Bronchial epithelial cell (primary cell): ENCODE results near the gene CFAP119. TPM values are rescaled to one million over a fixed set of nuclear protein-coding genes. Genes with fewer than 3 reads are reported as not detected.

ENCODE experiments used
- DNase-seq: peaks from one replicate; pipeline ENCODE4 v3.0.0-alpha.2; 2010; ENCODE audit warnings: low read depth
- FAIRE-seq: peaks from 2 replicates; lab custom pipeline; 2011; peaks lifted over from hg19 to GRCh38; lab: Jason Lieb, UNC
- H3K27me3 ChIP-seq: 2 replicates; pipeline ENCODE4 v1.5.1; 2011; ENCODE audit warnings: low read length; ENCODE audit not compliant: control insufficient read depth, insufficient read depth
- H3K36me3 ChIP-seq: 2 replicates; pipeline ENCODE4 v1.5.1; 2011; ENCODE audit warnings: low read length; ENCODE audit not compliant: control insufficient read depth, insufficient read depth
- H3K4me3 ChIP-seq: 2 replicates; pipeline ENCODE4 v1.5.1; 2011; ENCODE audit warnings: mild to moderate bottlenecking, low read depth, low read length, control low read depth
- CTCF ChIP-seq: IDR thresholded peaks from 2 replicates; pipeline ENCODE4 v1.5.1; 2011; ENCODE audit warnings: mild to moderate bottlenecking, moderate library complexity, low read length, control low read depth, inconsistent platforms; ENCODE audit not compliant: insufficient read depth, severe bottlenecking
- total RNA-seq: library from RNA; depleted of rRNA; stranded (reverse); fragments of >200 nt; gene quantifications from 2 replicates; pipeline ENCODE4 v1.2.1, GENCODE V29; 2014

The CFAP119 gene
- total RNA-seq, 1 donor from 2014 or later = 1.1 TPM

- FAIRE-seq (no peak), DNase-seq (no peak)
- Histone ChIP-seq H3K36me3 (peaks cover 52% of the 10 kb centered on the region), H3K4me3 (no peak overlapping the region), H3K27me3 (no peaks in the 10 kb centered on the region)
- TF ChIP-seq CTCF = no peak
Measured at GRCh38 chr16:30720694-30721093, 41.2 kb downstream of the CFAP119 start.

GRCh38 chr16:30720086-30720485 is 41.8 kb downstream of the CFAP119 start:
- H3K36me3 ChIP-seq = peaks cover 53% of the 10 kb centered on the region
- no peaks in the 10 kb centered on the region for H3K27me3 ChIP-seq
- FAIRE-seq (no peak), DNase-seq (no peak)
- no peak for TF ChIP-seq CTCF
- no peak overlapping the region for H3K4me3 ChIP-seq

- FAIRE-seq (no peak), DNase-seq (peak; percentile 75)
- no peak for TF ChIP-seq CTCF
- H3K4me3 ChIP-seq = no peak overlapping the region
- no peaks in the 10 kb centered on the region for H3K27me3 ChIP-seq
- peaks cover 40% of the 10 kb centered on the region for H3K36me3 ChIP-seq
Measured at GRCh38 chr16:30715750-30716445, 46.0 kb downstream of the CFAP119 start.

GRCh38 chr16:30711712-30712111 is 50.1 kb downstream of the CFAP119 start:
- H3K36me3 ChIP-seq = peaks cover 57% of the 10 kb centered on the region
- no peaks in the 10 kb centered on the region for H3K27me3 ChIP-seq
- DNase-seq (no peak), FAIRE-seq (peak; percentile 32)
- TF ChIP-seq CTCF = no peak
- H3K4me3 ChIP-seq = no peak overlapping the region

GRCh38 chr16:30710971-30711370 is 50.9 kb downstream of the CFAP119 start:
- FAIRE-seq (no peak), DNase-seq (no peak)
- no peaks in the 10 kb centered on the region for H3K27me3 ChIP-seq
- peaks cover 58% of the 10 kb centered on the region for H3K36me3 ChIP-seq
- TF ChIP-seq CTCF = no peak
- H3K4me3 ChIP-seq = no peak overlapping the region

Other genes with a start within 250 kb of the CFAP119 start
- 19.7 and 21.9 TPM in 2 replicates for gene ZNF768, start 235.5 kb downstream of the CFAP119 start, total RNA-seq
- gene ZNF747, start 227.2 kb downstream of the CFAP119 start, total RNA-seq = 4.4 and 6.1 TPM in 2 replicates
- gene ZNF764, start 203.7 kb downstream of the CFAP119 start, total RNA-seq = 2.4 and 2.6 TPM in 2 replicates
- gene ZNF688, start 190.3 kb downstream of the CFAP119 start, total RNA-seq = 4.5 and 12.7 TPM in 2 replicates
- 4.4 and 5.3 TPM in 2 replicates for gene ZNF785, start 176.4 kb downstream of the CFAP119 start, total RNA-seq
- 2.2 and 2.6 TPM in 2 replicates for gene ZNF689, start 151.7 kb downstream of the CFAP119 start, total RNA-seq
- 2.6 and 7.8 TPM in 2 replicates for gene PRR14, start 111.1 kb downstream of the CFAP119 start, total RNA-seq
- gene FBRS, start 103.6 kb downstream of the CFAP119 start, total RNA-seq = 7.9 and 13.8 TPM in 2 replicates
- 10.0 and 13.7 TPM in 2 replicates for gene SRCAP, start 62.9 kb downstream of the CFAP119 start, total RNA-seq
- 10.6 and 14.2 TPM in 2 replicates for gene PHKG2, start 13.6 kb downstream of the CFAP119 start, total RNA-seq
- gene RNF40, start 260 bp upstream of the CFAP119 start, total RNA-seq = 38.7 and 44.5 TPM in 2 replicates
- 4.2 and 5.0 TPM in 2 replicates for gene ZNF629, start 25.1 kb upstream of the CFAP119 start, total RNA-seq
- 24.7 and 50.1 TPM in 2 replicates for gene BCL7C, start 132.0 kb upstream of the CFAP119 start, total RNA-seq
- gene CTF1, start 134.6 kb upstream of the CFAP119 start, total RNA-seq = 0.26 and 0.38 TPM in 2 replicates
- gene FBXL19, start 161.5 kb upstream of the CFAP119 start, total RNA-seq = 7.9 and 10.0 TPM in 2 replicates
- 16.6 and 17.5 TPM in 2 replicates for gene ORAI3, start 187.0 kb upstream of the CFAP119 start, total RNA-seq
- 1.3 TPM in 2 replicates for gene SETD1A, start 195.7 kb upstream of the CFAP119 start, total RNA-seq
- 5.1 and 8.2 TPM in 2 replicates for gene HSD3B7, start 223.1 kb upstream of the CFAP119 start, total RNA-seq
- gene STX1B, start 248.6 kb upstream of the CFAP119 start, total RNA-seq = under 0.01 TPM in 1 of 2 replicates, not detected in the other